ENCODE results near the gene CASTOR1. TPM values are rescaled to one million over a fixed set of nuclear protein-coding genes. Genes with fewer than 3 reads are reported as not detected.

CASTOR1 gene
- polyA plus RNA-seq, 12 donors: 2.5 to 25.7 (median 4.1) TPM; not detected in 1

- no peak for DNase-seq
These were observed 32.2 kb upstream of the CASTOR1 start for GRCh38 chr22:30321461-30321860.

- no peak for DNase-seq
These were observed 30.8 kb upstream of the CASTOR1 start for GRCh38 chr22:30320021-30320556.

- no peak for DNase-seq
These were observed 29.6 kb upstream of the CASTOR1 start for GRCh38 chr22:30318799-30319419.

- no peak for DNase-seq
These were observed 28.5 kb upstream of the CASTOR1 start for GRCh38 chr22:30317778-30318177.

GRCh38 chr22:30315962-30316576 lies 26.8 kb upstream of the CASTOR1 start:
- no peak for DNase-seq

- no peak for DNase-seq
These were observed 25.6 kb upstream of the CASTOR1 start for GRCh38 chr22:30314915-30315314.

GRCh38 chr22:30313527-30314363 lies 24.4 kb upstream of the CASTOR1 start:
- no peak for DNase-seq

- no peak for DNase-seq
These were observed 22.7 kb upstream of the CASTOR1 start for GRCh38 chr22:30312053-30312452.

- no peak for DNase-seq
These were observed 21.8 kb upstream of the CASTOR1 start for GRCh38 chr22:30310881-30311771.

GRCh38 chr22:30309951-30310741 lies 20.8 kb upstream of the CASTOR1 start:
- no peak for DNase-seq

- DNase-seq: no peak
These were observed 19.4 kb upstream of the CASTOR1 start for GRCh38 chr22:30308518-30309230.

GRCh38 chr22:30308093-30308492 lies 18.8 kb upstream of the CASTOR1 start:
- DNase-seq: no peak

- DNase-seq: no peak
These were observed 17.8 kb upstream of the CASTOR1 start for GRCh38 chr22:30307041-30307574.

- DNase-seq: no peak
These were observed 17.3 kb upstream of the CASTOR1 start for GRCh38 chr22:30306627-30307011.

- no peak for DNase-seq
These were observed 16.8 kb upstream of the CASTOR1 start for GRCh38 chr22:30305906-30306626.

GRCh38 chr22:30305519-30305905 lies 16.2 kb upstream of the CASTOR1 start:
- peak; percentile 71 for DNase-seq

GRCh38 chr22:30304495-30305244 lies 15.4 kb upstream of the CASTOR1 start:
- no peak for DNase-seq

- no peak for DNase-seq
These were observed 13.5 kb upstream of the CASTOR1 start for GRCh38 chr22:30302810-30303138.
